GM21367 (cell line): ENCODE data around the gene ZNF789.
A peak's percentile ranks its signal among the peaks of the same experiment; 100 is the strongest.
"Not testable (repeated sequence)": the region's sequence is repeated elsewhere in the genome, so short reads cannot be mapped to it uniquely, and the experiment has no call there.

Experiments
- ATAC-seq: cut with Tn5 transposase; IDR thresholded peaks from one replicate; pipeline ENCODE4 v1.9.1; 2021; ENCODE audit not compliant: unreplicated experiment

The ZNF789 gene

DNA sequence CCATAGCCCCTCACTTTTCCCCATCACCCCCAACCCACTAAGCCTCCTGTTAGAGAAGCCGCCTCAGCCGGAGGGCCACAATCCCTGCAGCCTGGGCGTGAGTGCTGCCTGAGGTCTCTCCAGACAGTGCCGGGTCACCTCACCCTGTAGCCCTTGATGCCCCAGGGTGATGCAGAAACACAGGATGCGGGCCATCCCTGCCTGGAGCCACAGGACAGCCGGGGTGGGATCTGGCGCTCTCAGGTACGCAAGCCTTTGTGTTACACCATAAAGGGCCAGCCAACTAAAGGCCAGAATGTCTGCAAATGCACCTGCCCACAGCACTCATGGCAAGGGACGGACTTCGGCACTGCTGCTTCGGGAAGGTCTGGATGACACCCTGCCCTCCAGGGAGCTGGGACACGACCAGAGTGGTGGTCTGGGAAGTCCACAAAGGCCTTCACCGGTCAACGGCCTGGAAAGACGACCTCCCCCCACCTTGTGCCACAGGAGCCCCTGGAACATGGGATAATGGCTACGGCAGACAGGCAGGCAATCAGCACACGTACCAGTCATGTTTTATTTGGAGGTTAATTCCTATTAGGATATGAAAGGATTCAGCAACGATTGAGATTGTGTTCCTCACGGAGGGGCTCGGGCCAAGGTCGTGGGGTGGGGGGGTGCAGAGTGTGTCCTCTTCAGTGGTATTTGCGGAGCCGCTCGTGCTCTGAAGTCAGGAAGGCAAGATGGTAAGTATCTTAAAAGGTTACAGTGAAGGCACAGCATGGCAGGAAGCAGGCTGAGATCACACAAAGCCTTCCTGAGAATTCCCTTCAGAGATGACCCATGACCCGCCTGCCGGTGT lies 14.8 kb upstream of the ZNF789 start:
- no peak for ATAC-seq

DNA sequence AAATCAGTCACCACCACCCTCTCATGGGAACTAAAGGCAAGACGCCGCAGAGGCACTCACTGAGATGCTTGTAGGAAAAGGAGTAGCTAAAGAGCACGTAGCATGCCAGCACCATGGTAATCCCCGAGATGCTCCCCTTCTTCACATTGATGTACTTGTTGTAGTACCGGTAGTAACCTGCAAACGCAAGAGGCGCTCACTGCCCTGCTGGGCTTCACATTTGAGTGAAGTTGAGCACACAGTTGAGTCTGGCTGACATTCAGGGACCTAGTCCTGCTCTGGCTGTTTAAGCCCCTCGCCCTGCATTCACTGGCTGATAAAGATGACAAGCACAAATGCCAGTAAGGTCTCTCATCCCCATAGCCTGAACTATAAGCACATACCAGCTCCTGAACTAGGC lies 13.6 kb upstream of the ZNF789 start:
- no peak for ATAC-seq

DNA sequence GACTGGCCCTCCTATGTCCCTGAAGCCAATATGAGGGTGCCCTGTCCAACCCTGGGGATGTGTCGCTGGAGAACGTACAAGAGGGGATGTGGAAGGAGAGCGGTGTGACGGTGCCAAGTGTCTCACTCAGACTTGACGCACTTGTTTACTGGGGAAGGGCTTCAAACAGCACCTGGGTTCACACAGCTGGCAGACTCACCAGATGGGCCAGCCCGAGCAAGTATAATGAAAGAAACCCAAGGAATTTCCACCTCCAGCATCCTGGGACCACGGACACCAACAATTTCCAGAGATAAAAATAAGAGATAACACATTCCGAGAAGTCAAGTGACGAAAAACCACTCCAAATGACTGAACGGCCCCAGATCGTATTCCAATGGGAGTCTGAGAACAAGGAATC lies 12.0 kb upstream of the ZNF789 start:
- ATAC-seq: no peak

DNA sequence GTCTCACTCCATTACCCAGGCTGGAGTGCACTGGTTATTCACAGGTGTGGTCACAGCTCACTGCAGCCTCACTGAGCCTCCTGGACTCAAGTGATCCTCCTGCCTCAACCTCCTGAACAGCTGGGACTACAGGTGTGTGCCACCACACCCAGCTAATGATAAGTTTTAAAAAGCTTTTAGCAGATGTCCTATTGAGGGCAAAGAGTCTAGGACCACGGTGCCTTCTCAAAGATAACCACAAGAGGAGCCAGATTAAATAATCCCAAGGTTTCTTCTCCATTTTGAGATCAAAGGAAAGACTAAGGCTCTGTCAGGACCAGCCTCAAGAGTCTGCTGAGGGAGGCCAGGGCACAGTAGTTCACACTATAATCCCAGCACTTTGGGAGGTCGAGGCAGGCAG lies 11.5 kb upstream of the ZNF789 start:
- no peak for ATAC-seq

DNA sequence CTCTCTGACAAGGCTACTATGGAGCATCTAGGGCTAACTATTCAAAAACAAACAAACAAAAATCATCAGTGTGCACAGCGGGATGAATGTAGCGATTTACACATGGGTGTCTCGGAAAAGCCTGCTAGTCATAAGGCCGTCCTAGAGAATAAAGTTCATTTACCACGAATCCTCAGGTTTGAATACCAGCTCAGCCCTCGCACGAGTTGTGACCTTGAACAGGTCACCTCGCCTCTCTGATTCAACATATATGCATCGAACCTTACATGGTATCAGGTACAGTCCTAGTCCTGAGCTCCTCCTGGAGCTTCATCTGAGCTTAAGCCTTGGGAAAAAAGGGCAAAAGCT lies 7.3 kb upstream of the ZNF789 start:
- no peak for ATAC-seq

DNA sequence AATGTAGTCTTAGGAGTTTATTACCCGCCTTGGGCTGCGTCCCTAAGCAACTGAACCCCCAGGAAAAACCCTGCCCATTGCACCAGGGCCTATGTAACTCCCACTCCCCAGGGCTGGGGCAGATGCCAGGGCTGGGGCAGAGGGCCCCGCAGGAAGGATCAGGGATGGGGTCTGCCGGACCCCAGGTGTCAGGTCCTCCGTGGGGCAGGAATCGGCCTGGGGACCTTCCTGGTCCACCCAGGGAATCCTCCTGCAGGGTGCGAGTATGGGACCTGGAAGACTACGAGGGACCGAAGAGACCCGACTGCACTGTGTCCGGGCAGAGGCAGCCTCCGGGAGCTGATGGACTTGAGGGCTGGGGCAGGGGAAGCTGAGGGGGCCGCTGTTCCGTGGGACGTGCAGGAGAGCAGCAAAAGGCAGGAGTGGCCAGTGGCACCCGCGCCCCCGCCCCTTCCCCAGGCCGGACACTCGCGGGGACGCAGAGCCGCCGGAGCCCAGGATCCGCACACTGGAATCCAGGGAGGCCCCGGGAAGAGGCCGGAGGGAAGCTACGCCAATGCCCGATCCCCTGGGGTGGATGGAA lies 4.3 kb upstream of the ZNF789 start:
- no peak for ATAC-seq

DNA sequence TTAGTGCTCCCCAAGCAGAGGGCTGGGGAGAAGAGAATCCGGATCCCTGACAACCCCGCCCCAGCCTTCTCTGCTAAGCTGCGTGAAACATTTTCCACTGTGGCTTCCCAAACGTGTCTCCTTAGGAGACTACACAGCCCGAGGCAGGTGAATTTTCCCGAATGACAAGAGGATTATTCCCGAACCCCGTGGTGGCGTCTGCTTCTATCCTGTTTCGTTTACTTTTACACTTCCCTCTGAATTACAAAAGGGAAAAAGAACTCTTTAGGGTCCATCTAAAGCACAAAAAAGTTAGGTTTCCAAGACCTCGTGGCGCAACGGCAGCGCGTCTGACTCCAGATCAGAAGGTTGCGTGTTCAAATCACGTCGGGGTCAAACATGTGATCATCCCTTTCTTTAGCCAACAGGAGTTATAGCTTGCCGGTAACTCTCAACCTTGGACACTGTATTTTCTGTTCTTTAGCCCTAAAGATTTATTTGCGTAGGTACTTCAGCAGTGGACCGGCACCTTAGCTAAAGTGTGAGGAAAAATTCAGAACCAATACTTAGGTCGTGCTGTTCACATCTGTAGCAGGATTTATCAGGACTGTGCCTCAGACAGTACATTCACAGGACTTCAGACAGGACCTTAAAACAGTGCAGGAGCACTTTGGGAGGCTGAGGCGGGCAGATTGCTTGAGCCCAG lies 3.2 kb upstream of the ZNF789 start:
- ATAC-seq: no peak

DNA sequence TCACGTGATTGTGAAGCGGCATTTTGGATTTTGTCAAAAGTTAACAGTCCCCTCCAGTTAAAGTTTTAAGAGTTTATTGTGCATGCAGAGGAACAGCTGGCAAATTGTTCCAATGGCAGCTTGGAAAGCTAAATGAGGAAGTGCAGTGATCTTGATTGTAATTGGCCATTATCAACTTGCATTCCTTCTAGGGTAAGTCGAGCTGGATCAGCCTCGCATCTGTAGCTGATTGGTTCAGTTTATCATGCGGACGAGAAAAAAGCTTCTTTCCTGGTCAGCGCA lies 566 bp downstream of the ZNF789 start:
- ATAC-seq: no peak

DNA sequence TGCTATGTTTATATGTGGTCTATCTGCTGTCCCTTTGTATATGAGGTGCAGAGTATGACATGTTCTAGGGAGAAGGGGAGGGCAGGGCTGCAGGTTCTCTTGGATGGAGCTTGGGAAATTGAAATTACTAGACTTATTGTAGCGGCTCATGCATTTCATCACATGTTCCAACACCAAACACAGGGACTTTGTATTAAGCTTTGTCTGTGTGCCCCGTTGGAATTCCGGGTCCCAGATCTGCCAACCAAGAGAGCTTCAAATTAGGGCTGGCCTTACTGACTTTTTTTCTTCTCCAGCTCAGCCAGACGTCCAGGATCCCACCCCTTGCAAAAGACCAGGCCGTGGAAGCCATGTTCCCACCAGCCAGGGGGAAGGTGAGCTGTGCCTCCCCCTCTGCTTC lies 3.4 kb downstream of the ZNF789 start:
- ATAC-seq: no peak

DNA sequence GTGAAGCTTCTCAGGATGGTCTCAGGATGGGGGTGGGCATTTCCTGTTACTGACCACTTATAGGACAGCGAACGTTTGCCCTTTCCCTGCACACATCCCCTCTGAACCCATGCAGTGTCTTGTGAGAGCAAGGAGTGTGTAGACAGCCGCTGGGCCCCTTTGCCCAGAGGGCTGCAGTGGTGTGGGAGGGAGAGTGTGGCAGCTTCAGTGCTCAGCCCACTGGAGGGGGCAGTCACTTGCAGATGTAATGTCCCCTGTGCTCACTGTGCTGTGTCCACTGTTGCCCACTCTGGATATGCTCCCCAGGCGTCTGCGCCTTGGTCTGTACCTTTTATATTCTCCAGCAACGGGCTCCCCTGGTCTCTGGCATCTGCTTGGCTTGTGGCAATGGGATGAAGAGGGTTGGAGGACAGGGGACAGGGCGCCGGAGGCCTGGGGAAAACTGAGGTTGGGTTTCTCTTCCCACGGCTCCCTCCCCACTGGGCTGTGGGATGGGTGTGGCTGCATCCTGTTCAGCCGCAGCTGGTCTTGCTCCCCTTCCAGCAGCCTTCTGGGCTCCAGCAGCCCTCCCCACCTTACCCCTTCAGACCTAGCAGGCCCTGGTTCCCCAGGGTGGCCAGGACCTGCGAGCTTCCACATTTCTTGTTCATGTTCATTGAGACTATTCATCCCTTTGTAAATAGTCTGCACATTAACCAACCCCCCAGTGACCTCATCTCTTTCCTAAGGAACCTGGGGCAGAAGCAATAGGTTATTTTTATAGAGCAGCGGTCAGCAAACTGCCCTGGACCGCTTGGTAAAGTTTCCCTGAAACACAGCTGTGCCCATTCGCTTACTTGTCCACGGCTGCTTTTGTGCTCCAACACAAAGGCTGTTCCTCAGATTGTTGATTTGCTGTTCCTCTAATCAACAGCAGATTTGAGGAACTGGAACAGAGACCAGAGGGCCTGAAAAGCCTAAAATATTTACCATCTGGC lies 6.1 kb downstream of the ZNF789 start:
- no peak for ATAC-seq

DNA sequence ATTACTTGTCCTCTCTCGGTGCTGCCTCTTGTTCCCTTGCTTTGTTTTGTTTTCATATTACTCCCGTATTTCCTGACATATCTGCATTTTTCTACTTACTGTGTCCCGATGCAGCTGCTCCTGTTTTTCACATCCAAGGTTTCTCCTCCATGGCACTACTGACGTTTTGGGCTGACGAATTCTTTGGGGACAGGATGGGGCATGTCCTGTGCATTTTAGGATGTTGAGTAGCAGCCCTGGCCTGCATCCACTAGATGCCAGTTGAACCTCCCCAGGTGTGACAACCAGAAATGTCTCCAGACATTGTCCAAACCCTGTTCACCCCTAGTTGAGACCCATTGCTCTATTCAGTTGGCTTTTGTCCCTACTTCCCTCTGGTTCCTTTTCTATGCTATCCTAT lies 12.4 kb downstream of the ZNF789 start:
- no peak for ATAC-seq

DNA sequence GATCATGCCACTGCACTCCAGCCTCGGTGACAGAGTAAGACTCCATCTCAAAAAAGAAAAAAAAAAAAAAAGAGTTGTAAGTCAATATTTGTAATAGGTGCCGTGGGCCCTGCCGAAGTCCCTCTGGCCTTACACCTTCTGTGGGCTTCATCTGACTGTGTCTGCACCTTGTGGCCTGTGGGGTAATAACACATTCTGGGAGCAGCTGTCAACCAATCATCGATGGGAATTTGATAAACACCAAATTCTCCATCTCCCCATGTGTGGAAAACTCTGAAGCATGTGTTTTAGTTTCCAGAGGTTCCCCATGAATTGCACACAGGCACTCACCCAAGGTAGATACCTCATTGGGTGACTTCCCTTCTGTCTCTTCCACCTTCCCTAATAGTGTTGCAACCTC lies 16.5 kb downstream of the ZNF789 start:
- ATAC-seq: no peak

DNA sequence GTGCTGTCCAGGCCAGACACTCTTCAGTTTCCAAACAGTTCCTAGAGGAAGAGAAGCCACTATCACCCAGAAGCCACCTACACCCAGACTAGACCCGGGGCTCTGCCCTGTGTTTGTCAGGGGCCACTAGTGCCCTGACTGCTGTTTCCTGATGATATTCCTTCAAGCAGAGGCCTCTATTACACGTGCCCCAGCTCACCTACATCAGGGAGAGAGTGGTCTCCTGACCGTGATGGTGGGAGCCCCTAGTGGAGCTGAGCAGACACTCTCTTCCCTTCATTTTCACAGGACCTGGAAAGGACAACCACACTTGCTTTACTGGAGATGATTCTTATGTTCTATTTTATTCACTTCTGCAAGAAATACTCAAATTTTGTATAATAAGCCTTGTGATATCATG lies 18.2 kb downstream of the ZNF789 start:
- no peak for ATAC-seq

DNA sequence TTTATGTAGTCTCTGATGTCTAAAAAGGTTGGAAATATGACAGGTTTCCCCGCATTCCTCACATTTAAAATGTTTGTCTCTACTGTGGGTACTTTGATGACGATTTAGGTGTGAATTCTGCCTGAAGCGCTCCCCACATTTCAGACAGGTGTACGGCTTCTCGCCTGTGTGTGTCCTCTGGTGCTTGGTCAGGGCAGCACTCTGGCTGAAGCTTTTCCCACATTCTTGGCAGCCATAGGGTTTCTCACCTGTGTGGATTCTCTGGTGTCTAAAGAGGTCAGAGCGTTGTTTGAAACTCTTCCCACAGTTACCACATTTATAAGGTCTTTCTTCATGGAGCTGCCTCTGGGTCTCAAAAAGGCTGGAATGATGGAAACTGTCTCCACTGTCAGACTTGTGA lies 21.1 kb downstream of the ZNF789 start:
- no peak for ATAC-seq

DNA sequence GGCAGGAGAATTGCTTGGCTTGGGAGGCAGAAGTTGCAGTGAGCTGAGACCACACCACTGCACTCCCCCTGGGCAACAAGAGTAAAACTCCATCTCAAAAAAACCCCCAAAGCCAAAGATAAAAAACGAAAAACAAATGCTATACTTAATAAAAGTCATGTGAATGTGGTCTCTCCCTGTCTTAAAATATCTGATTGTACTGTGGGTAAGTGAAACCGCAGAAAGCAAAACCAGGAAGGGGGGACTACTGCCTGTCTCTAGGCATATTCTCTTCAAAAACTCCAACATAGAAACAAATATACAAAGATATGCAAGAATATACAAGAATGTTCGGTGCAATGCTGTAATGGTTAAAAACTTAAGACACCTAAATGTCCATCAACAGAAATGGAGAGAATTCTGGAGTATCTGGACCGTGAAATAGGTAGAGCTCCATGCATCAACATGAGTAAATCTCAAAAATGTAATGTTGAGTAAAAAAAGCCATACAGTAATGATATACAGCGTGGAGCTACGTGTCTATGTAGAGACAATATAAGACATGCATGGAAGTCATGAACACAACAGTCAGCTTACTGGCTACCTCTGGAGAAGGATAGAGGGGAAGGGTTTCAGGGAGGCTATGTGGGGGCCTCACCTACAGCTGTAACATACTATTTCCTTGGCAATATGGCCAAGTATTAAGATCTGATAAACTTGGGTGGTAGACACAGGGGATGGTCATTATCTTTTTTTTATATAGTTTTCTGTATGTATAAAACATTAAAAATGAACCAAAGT lies 25.3 kb downstream of the ZNF789 start:
- no peak for ATAC-seq

DNA sequence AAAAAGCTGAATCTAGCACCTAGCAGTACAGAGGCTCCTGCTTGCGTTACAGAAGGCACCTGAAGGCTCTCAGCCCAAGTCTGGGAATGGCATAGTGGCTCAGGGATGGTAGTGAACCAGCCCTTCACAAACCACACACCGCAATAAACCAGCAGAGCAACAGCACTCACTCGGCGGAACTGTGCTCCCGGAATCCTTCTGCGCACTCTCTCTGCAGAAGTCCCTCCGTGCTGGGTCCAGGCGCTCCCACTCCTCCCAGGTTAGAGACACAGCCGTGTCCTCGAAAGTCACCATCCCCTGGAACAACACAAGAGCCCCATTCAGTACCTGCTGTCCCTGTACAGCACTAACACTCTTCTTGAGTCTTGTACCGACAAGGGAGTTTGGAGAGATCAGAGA lies 25.9 kb downstream of the ZNF789 start:
- no peak for ATAC-seq

DNA sequence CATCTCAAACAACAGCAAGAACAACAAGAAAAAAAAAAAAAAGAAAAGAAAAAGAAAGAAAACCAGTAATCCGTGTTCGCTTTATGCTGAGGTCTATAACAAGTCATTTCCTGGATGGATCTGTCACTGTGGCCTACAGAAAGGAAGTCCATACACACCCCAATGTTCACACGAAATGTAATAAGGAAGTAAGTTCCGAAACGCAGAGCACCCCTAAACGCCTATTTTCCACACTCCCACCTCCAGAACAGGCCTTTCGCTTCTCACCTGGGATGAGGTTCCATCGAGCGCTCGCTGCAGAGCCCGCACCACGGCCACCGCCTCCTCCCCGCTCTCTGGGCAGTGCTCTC lies 26.7 kb downstream of the ZNF789 start:
- ATAC-seq: no peak

DNA sequence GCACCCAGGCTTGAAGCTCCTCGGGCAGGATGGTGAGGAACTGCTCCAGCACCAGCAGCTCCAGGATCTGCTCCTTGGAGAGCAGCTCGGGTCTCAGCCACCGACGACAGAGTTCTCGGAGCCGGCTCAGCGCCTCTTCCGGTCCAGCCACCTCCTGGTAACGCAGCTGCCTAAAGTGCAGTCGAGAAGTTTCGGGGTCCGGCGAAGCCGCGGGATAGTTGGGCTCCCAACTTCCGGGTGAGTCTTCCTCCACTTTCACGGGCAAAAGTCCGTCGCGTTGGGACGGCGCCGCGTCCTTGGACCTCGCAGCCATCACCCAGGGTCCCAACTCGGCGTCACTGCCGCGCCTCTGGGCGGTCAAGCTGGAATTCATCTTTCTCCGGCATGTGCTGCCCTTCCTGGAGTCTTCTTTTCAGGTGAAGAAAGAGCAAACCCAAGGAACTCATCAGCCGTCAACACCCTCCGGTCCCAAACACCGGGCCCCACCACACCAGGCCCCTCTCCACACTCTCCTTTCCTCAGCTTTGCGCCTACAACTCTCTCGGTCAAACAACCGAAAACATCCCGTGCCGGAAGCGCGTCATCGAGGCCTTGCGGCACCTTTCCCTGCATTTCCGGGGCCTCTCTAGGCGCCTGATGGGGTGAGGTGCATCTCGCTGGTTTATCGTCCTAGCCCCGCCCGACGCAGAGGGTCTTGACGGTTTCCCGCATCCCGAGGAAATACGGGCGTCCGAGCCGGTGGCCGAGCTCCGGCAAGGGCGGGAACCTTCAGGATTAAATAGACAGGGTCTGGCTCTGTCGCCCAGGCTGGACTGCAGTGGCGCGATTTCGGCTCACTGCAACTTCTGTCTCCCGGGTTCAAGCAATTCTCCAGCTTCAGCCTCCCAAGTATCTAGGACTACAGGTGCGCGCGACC lies 27.3 kb downstream of the ZNF789 start, which contains the start of gene ZNF394:
Gene ZNF394 (minus strand): TSS at position 561 of the 916 bp plus-strand sequence. CDS start 188 bp downstream, at position 373.
- peak; percentile 38 for ATAC-seq

DNA sequence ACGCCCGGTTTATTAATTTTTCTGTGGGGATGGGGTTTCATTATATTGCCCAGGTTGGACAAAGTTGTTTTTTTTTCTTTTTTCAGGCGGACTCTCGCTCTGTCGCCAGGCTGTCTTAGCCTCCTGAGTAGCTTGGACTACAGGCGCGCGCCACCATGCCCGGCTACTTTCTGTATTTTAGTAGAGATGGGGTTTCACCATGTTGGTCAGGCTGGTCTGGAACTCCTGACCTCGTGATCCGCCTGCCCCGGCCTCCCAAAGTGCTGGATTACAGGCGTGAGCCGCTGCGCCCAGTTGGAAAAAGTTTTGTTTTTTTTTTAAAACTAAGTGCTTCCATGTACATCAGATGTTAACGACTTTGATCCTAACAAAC lies 27.9 kb downstream of the ZNF789 start:
- ATAC-seq: no peak

DNA sequence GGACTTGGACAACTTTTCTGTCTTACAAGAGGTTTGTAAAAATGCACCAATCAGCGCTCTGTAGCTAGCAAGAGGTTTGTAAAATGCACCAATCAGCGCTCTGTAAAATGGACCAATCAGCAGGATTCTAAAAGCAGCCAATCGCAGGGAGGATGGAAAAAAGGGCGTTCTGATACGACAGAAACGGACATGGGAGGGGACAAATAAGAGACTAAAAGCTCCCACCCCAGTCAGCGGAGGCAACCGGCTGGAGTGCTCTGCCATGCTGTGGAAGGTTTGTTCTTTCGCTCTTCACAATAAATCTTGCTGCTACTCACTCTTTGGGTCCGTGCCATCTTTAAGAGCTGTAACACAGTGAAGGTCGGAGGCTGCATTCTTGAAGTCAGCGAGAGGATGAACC lies 28.5 kb downstream of the ZNF789 start:
- ATAC-seq: not testable (repeated sequence)
